Measurements from ENCODE around the gene LCA5L.

- TF ChIP-seq, protein P1, sequence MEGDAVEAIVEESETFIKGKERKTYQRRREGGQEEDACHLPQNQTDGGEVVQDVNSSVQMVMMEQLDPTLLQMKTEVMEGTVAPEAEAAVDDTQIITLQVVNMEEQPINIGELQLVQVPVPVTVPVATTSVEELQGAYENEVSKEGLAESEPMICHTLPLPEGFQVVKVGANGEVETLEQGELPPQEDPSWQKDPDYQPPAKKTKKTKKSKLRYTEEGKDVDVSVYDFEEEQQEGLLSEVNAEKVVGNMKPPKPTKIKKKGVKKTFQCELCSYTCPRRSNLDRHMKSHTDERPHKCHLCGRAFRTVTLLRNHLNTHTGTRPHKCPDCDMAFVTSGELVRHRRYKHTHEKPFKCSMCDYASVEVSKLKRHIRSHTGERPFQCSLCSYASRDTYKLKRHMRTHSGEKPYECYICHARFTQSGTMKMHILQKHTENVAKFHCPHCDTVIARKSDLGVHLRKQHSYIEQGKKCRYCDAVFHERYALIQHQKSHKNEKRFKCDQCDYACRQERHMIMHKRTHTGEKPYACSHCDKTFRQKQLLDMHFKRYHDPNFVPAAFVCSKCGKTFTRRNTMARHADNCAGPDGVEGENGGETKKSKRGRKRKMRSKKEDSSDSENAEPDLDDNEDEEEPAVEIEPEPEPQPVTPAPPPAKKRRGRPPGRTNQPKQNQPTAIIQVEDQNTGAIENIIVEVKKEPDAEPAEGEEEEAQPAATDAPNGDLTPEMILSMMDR (IDR thresholded peaks at IDR 0.05), result no peak
- no peak for TF ChIP-seq POLR2A (IDR thresholded peaks at IDR 0.05)
Measured at GRCh38 chr21:39397646-39398385, 47.8 kb downstream of the LCA5L start.

Data from thyroid gland (tissue), 4 donors.